ENCODE data around the gene ARL8A. TPM values are rescaled to one million over a fixed set of nuclear protein-coding genes. Genes with fewer than 3 reads are reported as not detected.
A peak's percentile ranks its signal among the peaks of the same experiment; 100 is the strongest.

Gene ARL8A
- total and polyA plus RNA-seq, 10 of the 15 experiments (the other 5 are each of a cell fraction or from before 2014, with no cell fraction given) = 0.34 to 49.2 (median 15.4) TPM

DNA sequence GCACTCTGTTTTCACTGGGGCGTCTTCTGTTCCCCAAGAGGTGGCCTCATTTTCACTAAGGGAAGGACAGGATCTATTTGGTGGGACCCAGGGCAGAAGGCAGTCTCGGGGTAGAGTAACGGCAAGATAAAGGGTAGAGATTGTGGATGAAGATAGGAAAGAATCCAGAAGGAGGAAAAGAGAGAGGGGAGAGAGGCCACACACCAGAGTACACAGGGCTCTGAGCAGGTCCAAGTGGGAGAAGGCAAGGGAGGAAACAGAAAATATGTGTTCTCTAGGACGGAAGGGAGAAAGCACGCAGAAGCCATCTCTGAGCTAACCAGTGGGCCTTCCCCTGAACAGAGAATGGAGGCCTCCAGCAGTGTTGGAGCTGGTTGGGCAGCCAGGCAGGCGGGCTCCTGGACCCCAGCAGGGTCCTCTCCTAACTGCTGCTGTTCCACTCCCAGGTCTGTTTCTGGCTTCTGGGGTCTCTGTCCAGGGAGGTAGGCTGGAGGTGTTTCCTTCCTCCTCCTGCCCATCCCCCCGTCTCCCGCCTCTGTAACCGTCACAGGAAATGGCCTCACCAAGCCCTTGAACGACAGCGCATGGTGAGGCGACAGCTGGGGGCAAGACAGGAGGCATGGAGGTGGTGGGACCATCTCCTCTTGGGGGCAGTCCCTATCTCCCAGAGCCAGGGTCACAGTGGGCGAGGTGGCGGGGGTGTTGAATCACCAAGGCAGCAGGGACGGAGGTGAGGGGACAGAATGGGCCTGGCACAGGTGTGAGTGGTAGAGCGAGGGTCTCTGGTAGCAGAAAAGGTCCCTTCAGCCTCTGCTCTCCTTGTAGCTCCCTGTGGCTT lies 15.2 kb upstream of the ARL8A start (continued):
- TF ChIP-seq, protein P1, sequence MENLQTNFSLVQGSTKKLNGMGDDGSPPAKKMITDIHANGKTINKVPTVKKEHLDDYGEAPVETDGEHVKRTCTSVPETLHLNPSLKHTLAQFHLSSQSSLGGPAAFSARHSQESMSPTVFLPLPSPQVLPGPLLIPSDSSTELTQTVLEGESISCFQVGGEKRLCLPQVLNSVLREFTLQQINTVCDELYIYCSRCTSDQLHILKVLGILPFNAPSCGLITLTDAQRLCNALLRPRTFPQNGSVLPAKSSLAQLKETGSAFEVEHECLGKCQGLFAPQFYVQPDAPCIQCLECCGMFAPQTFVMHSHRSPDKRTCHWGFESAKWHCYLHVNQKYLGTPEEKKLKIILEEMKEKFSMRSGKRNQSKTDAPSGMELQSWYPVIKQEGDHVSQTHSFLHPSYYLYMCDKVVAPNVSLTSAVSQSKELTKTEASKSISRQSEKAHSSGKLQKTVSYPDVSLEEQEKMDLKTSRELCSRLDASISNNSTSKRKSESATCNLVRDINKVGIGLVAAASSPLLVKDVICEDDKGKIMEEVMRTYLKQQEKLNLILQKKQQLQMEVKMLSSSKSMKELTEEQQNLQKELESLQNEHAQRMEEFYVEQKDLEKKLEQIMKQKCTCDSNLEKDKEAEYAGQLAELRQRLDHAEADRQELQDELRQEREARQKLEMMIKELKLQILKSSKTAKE (IDR thresholded peaks at IDR 0.05; ENCODE audit: low read depth, poor library complexity, severe bottlenecking) = no peak
- TF ChIP-seq, protein P2, sequence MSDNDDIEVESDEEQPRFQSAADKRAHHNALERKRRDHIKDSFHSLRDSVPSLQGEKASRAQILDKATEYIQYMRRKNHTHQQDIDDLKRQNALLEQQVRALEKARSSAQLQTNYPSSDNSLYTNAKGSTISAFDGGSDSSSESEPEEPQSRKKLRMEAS (IDR thresholded peaks at IDR 0.05; ENCODE audit: low read depth, low read length) = 0 out of 2 replicates have a peak, but pooled peaks have one; percentile 51
- TF ChIP-seq MYC (IDR thresholded peaks at IDR 0.05; ENCODE audit: insufficient read depth, insufficient read length, insufficient replicate concordance, low read length, severe bottlenecking) = peak; percentile 47
- peak; percentile 81 for TF ChIP-seq TCF3 (IDR thresholded peaks at IDR 0.05; ENCODE audit: borderline replicate concordance, insufficient read depth, low read depth, low read length)
- TF ChIP-seq ZNF207 (IDR thresholded peaks at IDR 0.05; ENCODE audit: borderline replicate concordance) = no peak

DNA sequence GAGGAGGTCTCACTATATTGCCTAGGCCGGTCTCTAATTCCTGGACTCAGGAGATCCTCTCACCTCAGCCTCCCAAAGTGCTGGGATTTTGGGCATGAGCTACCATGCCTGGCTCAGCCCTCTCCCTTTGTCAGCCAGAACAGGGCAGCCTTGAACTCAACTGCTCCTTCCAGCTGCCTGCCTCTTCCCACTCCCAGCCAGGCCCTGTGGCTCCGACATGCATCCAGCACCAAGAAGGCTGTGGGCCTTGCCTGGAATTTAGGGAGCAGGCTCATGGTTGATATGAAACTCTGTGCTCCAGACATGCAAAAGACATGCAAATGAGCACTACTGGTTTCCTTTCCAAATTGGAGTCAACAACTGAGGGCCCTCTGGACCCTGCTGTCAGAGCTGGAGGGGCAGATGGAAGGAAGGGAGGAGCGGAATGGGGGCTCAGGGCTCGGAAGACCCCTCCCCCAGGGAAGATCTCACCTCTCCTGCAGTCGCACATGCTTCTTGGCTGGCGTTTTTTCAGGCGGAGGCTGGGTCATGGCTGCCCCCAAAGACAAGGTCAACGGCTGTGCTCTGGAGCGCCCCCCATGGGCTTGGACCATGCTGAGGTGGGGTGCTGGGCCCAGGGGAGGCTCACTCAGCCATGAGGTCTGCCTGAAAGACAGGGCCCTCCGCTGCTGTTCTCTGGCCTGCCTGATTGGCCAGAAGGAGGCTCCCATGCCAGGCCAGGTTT lies 14.4 kb upstream of the ARL8A start:
- intact Hi-C loops (cut with micrococcal nuclease; ENCODE audit: unreplicated experiment) = no loop called here
- DNase-seq (ENCODE audit: low read depth, low spot score) = no peak
- POLR2A ChIA-PET = interaction anchor here (0.6 to 3.0 kb wide), 5 partner anchors 12 to 1723 kb away, joined by 3 to 15 read pairs (median 6); partner anchors contain the start of gene ELF3
- WGBS (ENCODE audit: insufficient coverage, insufficient replicate concordance, low lambda C conversion rate, missing lambda C conversion rate) = 14% methylated on average over 8 of the region's 10 CpGs
- peak; percentile 48 for ATAC-seq
- SMC1A ChIA-PET (ENCODE audit: uncharacterized antibody, unreplicated experiment) = interaction anchor here (2.4 kb wide), 1 partner anchor 16 kb away, joined by 11 read pairs; the partner anchor contains the start of gene ARL8A
- RAD21 ChIA-PET (ENCODE audit: unreplicated experiment) = interaction anchor here (0.6 to 2.6 kb wide), 7 partner anchors 15 to 170 kb away, joined by 3 to 11 read pairs (median 3); partner anchors contain the start of genes ARL8A, ELF3 and GPR37L1
- H4K20me1 ChIP-seq (ENCODE audit: control insufficient read depth, insufficient read depth) = no peaks in the 10 kb centered on the region
- in situ Hi-C loops (cut with MboI) = no loop called here
- peaks cover 49% of the 10 kb centered on the region for H3K4me1 ChIP-seq (ENCODE audit: control insufficient read depth, insufficient read depth, low read length)
- H2AFZ ChIP-seq (ENCODE audit: control insufficient read depth, low read depth, low read length) = no peak overlapping the region; the same call in 1 of the 2 replicates
- peak overlapping the region; percentile 100 for H3K9ac ChIP-seq (ENCODE audit: control insufficient read depth, insufficient read depth, low read length)
- peak overlapping the region; percentile 100 for H3K4me2 ChIP-seq (ENCODE audit: control insufficient read depth, insufficient read depth)
- H3K27me3 ChIP-seq (replicated peaks in 1 of 2; ENCODE audit: control insufficient read depth in 2 of 2, insufficient read depth in 2 of 2, low read length in 1 of 2) = no peaks in the 10 kb centered on the region
- H3K9me3 ChIP-seq (replicated peaks; ENCODE audit: control insufficient read depth, insufficient read depth, low read length) = no peaks in the 10 kb centered on the region
- CTCF ChIA-PET = interaction anchor here (0.7 to 9.2 kb wide), 8 partner anchors 12 to 181 kb away, joined by 3 to 171 read pairs (median 8); no protein-coding TSS in a partner anchor
- peak overlapping the region; percentile 97 for H3K27ac ChIP-seq (ENCODE audit: control insufficient read depth, insufficient read depth)
- TSS peak; percentile 83 for BruUV-seq (replicated peaks)
- peaks cover 35% of the 10 kb centered on the region for H3K79me2 ChIP-seq (ENCODE audit: control insufficient read depth, insufficient read depth, low read length)
- peak overlapping the region; percentile 85 for H3K4me3 ChIP-seq
- FAIRE-seq = no peak
- peaks cover 8 to 14% of the 10 kb centered on the region in 2 experiments; a peak in 3 of 4 replicates for H3K36me3 ChIP-seq (ENCODE audit: control insufficient read depth in 2 of 2, insufficient read depth in 2 of 2, low read length in 1 of 2)
- 0 out of 2 replicates have a peak, but pooled peaks have one; percentile 6 for TF ChIP-seq BCL11A (IDR thresholded peaks at IDR 0.05; ENCODE audit: low read depth, low read length)
- TF ChIP-seq EP300 (IDR thresholded peaks at IDR 0.05; ENCODE audit: borderline replicate concordance in 1 of 2, control insufficient read depth in 1 of 2, low read depth in 2 of 2, low read length in 2 of 2) = no peak
- TF ChIP-seq EED (IDR thresholded peaks at IDR 0.05; ENCODE audit: low read depth) = peak; percentile 82
- TF ChIP-seq, protein P3, sequence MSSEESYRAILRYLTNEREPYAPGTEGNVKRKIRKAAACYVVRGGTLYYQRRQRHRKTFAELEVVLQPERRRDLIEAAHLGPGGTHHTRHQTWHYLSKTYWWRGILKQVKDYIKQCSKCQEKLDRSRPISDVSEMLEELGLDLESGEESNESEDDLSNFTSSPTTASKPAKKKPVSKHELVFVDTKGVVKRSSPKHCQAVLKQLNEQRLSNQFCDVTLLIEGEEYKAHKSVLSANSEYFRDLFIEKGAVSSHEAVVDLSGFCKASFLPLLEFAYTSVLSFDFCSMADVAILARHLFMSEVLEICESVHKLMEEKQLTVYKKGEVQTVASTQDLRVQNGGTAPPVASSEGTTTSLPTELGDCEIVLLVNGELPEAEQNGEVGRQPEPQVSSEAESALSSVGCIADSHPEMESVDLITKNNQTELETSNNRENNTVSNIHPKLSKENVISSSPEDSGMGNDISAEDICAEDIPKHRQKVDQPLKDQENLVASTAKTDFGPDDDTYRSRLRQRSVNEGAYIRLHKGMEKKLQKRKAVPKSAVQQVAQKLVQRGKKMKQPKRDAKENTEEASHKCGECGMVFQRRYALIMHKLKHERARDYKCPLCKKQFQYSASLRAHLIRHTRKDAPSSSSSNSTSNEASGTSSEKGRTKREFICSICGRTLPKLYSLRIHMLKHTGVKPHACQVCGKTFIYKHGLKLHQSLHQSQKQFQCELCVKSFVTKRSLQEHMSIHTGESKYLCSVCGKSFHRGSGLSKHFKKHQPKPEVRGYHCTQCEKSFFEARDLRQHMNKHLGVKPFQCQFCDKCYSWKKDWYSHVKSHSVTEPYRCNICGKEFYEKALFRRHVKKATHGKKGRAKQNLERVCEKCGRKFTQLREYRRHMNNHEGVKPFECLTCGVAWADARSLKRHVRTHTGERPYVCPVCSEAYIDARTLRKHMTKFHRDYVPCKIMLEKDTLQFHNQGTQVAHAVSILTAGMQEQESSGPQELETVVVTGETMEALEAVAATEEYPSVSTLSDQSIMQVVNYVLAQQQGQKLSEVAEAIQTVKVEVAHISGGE (CRISPR knock-in tag; IDR thresholded peaks at IDR 0.05) = no peak
- TF ChIP-seq EZH2 (IDR thresholded peaks at IDR 0.05; ENCODE audit: borderline replicate concordance, control insufficient read depth, low read depth, low read length) = no peak
- no peak for TF ChIP-seq SREBF2 (IDR thresholded peaks at IDR 0.05; ENCODE audit: low read length)
- TF ChIP-seq CHD1 (IDR thresholded peaks at IDR 0.05; ENCODE audit: low read depth, low read length) = peak; percentile 77; the same call in 1 of the 2 replicates

Data from GM12878 (cell line).